Dermis blood vessel endothelial cell (primary cell): ENCODE results near the gene EXD3. TPM values are rescaled to one million over a fixed set of nuclear protein-coding genes. Genes with fewer than 3 reads are reported as not detected.
"Not testable (repeated sequence)": the region's sequence is repeated elsewhere in the genome, so short reads cannot be mapped to it uniquely, and the experiment has no call there.

ENCODE experiments used
- DNase-seq: peaks from one replicate; pipeline ENCODE4 v3.0.0; 2010
- total RNA-seq: library from RNA; depleted of rRNA; stranded (reverse); fragments of >200 nt; gene quantifications from 2 replicates; pipeline ENCODE4 v1.2.3, GENCODE V29; 2014

Gene EXD3
- total RNA-seq, 1 donor from 2014 or later: 43.1 TPM

- DNase-seq: peak; percentile 32
Measured at GRCh38 chr9:137458194-137459151, 35.5 kb upstream of the EXD3 start.

DNA sequence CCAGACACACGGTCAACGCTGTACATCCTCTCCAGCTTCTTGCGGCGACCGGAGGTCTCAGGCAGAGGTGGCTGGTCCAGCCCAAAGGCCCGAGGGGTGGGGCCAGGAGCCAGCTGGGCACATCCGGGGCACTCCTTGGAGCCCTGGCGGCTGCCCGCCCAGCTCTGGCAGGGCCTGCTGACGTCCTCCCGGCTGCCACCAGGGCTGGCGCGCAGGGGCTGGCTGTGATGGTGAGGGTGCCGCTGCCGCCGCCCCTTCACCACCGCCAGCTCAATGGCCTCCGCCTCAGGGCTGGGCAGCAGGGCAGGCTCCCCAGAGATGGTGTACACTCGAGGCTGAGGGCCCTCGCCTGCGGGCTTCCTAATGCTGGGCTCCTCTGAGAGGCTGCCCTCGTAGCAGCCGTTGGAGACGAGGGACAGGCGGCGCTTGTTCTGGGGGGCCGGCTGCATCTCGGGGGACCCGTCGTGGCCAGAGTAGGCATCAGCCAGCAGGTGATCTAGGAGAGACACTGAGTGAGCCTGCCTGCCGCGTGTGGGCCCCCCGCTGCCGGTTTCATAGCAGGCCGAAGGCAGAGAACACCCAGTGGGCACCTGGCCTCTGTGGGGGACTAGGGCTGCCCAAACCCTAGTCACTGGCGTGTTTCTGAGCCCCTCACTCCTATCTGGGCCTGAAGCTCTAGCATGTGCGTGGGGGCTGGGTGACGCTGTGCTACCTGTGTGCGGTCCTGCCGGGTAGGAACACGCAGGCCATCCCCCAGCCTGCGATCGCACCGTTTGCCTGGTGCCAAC is 34.6 kb upstream of the EXD3 start:
- DNase-seq: no peak

DNA sequence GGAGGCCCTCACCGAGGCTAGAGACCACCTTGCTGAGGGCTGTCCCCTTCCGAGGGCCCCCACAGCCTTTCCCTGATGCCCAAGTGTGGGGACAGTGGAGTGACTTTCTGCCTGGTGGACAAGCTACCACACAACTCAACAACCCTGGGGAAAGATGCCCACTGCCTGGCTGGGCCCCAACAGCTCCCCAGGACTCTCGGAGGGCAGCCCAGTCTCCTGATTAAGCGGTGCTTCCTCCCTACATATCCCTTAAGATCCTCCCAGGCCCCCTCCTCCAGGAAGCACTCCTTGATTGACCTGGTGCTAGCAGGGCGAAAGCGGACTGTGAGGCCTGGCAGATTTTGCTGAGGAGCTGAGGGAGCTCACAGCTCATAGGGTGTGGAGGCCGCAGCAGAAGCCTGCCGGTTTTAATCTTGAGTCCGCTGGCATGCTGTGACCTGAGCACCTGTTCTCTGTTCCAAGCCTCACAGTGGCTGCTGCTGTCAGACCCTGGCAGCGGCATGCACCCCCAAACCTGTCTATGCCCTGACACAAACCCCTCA is 34.0 kb upstream of the EXD3 start:
- DNase-seq: no peak

DNA sequence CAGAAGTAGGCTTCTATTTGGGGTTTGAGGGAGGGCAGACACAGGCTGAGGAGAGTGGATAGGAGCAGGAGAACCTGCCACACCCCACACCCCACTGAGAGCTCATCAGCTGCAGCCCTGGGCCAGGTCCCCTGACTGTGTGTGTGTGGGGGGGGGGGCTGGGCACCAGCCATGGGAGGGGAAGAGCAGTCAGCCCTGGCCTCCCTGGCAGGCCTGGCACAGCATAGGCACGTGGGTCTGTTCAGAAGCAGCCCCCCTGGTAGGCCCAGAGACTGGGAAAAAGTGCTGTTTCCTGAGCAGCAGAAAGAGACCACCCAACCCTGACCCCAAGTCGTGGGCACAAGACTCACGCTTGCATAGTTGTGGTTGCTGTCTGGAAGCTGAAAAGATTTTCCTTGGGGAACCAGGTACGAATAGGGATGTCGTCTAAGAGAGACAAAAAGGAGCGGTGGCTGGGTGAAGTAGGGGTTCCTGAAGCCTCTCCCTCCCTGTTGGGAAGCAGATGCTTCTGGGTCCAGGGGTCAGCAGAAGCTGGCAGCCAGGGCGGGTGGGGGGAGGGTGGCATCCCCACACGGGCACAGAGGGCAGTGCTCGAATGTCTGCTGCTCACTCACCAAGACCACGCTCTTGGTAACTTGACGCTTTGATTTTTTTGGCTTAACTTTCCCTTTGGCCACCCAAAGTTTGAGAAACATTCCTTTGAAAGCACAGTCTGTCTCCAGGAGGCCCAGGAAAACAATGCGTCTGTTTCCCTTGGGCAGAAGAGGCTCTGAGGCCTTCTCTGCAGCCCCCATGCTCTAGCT is 33.3 kb upstream of the EXD3 start:
- no peak for DNase-seq

DNA sequence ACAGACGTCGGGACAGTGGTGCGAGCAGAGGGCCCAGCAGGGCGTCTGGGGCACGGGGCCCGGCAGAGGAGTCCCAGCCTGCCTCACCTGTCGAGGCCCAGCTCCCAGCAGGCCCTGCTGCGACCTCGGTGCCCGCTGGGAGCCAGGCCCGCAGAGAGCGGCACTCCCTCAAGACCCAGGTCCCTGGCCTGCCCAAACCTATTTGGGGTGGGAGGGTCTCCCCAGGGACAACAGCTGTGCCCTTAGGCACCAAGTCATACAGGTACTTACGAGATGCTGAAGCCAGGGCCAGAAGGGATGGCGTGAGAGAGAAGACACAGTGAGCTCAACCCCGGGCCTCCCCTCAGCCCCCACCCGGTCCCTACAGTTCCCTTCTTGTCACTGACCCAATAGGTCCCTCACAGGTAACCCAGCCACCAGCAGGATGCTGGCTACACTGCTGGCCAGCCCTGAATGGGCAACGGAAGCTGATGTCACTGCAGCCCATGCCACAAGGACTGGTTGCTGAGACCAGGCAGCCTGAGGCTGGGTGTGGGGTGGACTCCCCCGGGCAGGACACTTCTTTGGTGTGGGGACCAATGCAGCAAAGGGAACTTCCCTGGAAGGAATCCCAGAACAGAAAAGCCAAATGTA is 32.5 kb upstream of the EXD3 start:
- no peak for DNase-seq

DNA sequence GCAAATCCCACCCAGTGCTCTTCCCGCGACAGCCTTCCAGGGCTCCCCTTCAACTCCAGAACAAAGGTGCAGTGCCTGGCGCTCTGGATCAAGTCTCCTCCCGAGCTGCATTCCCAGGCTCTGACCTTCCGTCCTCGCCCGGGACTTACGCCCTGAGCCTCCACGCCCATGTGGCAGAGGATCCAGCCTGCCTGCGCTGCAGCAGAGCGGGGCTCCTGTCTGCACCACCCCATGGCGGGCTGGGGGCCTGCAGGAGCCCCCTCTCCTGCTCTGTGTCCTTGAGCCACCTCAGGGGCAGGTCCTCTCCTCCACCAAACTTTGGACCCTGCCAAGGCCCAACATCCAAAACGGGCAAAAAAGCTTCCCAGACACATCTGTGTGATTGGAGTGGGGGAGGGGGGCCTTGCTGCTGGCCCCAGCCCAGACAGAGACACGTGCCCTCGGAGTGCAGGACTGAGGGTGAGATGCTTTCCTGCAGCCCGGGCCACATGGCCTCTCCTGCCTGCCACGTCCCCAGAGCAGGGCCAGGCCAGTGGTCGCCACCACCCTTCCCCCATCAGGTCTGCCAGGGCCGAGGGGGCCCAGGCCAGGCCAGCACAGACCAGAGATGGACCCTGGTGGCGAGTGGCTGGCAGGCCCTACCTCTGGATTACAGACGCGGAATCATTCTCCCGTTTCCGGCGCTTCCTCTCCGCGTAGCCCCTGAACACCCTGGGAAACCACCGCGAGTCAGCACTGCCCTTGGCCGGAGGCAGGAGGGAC is 31.8 kb upstream of the EXD3 start:
- peak; percentile 39 for DNase-seq

- DNase-seq: peak; percentile 62
Measured at GRCh38 chr9:137454145-137454596, 31.2 kb upstream of the EXD3 start.

- DNase-seq: peak; percentile 85
Measured at GRCh38 chr9:137453643-137454081, 30.7 kb upstream of the EXD3 start.

- no peak for DNase-seq
Measured at GRCh38 chr9:137452761-137453642, 30.0 kb upstream of the EXD3 start.

- no peak for DNase-seq
Measured at GRCh38 chr9:137452006-137452760, 29.2 kb upstream of the EXD3 start.

GRCh38 chr9:137451264-137452005 is 28.5 kb upstream of the EXD3 start:
- DNase-seq: not testable (repeated sequence)

DNA sequence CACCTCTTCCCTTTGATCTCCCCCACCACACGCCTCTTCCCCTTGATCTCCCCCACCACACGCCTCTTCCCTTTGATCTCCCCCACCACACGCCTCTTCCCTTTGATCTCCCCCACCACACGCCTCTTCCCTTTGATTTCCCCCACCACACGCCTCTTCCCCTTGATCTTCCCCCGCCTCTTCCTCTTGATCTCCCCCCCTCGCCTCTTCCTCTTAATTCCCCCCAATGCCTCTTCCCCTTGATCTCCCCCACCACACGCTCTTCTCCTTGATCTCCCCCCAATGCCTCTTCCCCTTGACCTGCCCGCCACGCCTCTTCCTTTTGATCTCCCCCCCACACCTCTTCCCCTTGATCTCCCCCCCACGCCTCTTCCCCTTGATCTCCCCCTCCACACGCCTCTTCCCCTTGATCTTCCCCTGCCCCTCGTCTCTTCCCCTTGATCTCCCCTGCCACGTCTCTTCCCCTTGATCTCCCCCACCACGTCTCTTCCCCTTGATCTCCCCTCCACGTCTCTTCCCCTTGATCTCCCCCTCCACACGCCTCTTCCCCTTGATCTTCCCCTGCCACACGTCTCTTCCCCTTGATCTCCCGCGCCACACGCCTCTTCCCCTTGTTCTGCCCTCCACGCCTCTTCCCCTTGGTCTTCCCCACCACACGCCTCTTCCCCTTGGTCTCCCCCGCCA is 27.7 kb upstream of the EXD3 start:
- not testable (repeated sequence) for DNase-seq

DNA sequence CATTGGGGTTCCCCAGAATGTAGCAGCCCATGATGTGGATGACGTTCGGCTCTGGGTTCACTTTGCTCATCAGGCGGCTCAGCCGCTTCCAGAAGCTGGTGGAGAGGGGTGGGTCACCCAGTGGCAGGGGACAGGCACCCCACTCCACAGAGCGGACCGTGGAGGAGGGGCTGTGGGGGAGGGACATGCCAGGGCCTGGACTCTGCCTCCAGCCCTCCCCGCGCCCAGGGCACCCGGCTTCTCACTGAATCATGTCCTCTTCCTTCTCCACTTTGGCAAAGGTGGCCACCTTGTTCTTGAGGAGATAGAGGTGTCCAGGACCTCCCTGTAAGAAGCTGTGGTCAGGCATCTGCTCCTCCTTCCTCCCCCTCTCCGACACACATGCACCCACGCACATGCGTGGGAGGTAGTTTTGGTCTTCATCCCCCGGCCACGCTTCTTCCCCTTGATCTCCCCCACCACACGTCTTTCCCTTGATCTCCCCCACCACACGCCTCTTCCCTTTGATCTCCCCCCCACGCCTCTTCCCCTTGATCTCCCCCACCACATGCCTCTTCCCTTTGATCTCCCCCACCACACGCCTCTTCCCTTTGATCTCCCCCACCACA is 27.1 kb upstream of the EXD3 start:
- DNase-seq: no peak

GRCh38 chr9:137449081-137449844 is 26.3 kb upstream of the EXD3 start:
- DNase-seq: no peak

DNA sequence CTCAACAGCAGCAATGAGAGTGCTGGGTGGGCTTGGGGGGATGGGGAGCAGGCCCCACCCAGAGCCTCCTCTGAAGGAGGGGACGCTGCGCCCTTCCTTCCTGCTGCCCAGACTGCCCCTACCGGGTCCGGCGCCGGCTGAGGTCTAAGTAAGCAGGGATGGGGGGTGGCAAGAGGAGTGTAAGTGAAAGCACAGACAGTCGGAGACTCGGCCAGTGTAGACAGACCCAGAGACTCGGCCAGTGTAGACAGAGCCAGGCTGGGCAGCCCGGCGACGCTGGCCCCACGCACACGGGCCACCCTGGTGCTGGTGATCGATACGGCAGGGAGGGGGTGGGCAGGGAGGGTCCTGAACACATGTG is 25.6 kb upstream of the EXD3 start:
- no peak for DNase-seq

DNA sequence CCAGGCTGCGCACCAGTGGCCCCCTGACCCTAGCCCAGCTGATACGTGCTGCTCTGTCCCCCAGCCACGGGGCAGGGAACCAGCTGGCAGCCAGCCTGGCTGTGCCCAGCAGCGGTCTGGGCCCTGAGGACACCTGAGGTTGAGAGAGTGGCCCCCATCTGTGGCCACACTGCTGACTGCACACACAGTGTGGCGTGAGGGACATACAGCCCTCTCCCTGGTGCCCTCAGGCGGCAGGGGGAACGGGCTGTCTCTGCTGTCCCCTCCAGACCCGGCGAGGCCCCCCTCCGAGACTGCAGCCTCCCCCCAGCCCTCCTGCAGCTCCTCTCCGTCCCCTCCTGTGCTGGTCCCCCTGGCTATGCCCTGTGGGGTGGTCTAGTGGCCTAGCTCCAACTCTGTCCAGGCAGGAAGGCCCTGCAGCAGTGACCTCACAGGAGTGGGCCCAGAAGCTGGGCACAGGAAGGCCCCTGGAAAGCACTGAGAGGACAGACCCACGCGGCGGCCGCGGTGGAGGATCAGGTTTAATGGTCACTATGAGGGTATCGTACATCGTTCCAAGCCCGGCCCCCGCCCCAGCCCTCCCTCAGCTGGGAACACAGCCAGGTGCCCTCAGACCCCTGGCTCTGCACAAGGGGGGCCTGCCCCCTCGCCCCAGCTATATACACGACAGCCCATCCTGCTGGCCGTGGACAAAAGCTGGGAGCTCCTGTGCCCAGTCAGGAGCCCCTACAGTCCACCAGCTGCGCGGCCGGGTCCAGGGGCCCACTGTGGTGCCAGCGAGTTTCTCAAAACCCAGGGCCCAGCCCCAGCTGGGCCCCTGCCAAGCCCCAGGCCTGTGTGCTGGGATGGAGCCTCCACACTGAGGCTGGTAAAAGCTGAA is 25.0 kb upstream of the EXD3 start:
- no peak for DNase-seq
